HCT116 (cell line): ENCODE measurements around the gene ZNF226. TPM values are rescaled to one million over a fixed set of nuclear protein-coding genes. Genes with fewer than 3 reads are reported as not detected.

ENCODE experiments used
- ATAC-seq: fragments of 200-7000 bp; cut with Tn5 transposase; 2 replicates; pipeline ENCODE4 v1.9.1; 2020; ENCODE audit warnings: mild to moderate bottlenecking, moderate library complexity
- BruUV-seq: library from RNA; stranded (reverse); fragments of 400-500 nt; replicated peaks from 2 replicates; lab custom pipeline; 2021; lab: Mats Ljungman, UMichigan
- CTCF ChIA-PET: fragments of 300-600 bp; sonication (Branson Sonifier 250); formaldehyde crosslinking; loops from one replicate; lab custom pipeline; 2021; ENCODE audit warnings: antibody characterized with exemption; lab: Charles Lee
- POLR2A ChIA-PET: fragments of 300-600, 350-600 bp; sonication (Branson Sonifier 250); formaldehyde crosslinking; loops from one replicate; lab custom pipeline; 2021; ENCODE audit warnings: antibody characterized with exemption; lab: Charles Lee
- RAD21 ChIA-PET, 2 experiments: fragments of 300-600 bp; sonication (Branson Sonifier 250); formaldehyde crosslinking; loops; one replicate each; lab custom pipeline; 2023; ENCODE audit warnings: low total read pairs in 2 of 2; ENCODE audit not compliant: uncharacterized antibody in 2 of 2, unreplicated experiment in 2 of 2, low non-redundant PET in 1 of 2; lab: Charles Lee
- DNase-seq: peaks from one replicate; pipeline ENCODE4 v3.0.0-alpha.2; 2010; ENCODE audit warnings: low read depth, low spot score
- H2AFZ ChIP-seq: fragments of 200-600 bp; shearing (Covaris generic), sonication (generic); 2 replicates; pipeline ENCODE4 v1.6.1; 2017; ENCODE audit warnings: low read depth, mixed run types, mixed read lengths, antibody characterized with exemption, low read length; ENCODE audit not compliant: poor library complexity, severe bottlenecking
- H3K27ac ChIP-seq: 2 replicates; pipeline ENCODE4 v1.5.1; 2012; ENCODE audit warnings: low read depth, low read length
- H3K27me3 ChIP-seq: fragments of 200-600 bp; sonication (generic); 2 replicates; pipeline ENCODE4 v1.6.1; 2016; ENCODE audit warnings: mixed run types, low read length, mixed read lengths; ENCODE audit not compliant: insufficient read depth
- H3K36me3 ChIP-seq, 2 experiments: fragments of 200-500 bp in 1 of 2; fragments of 200-600 bp in 1 of 2; sonication (Bioruptor generic) in 1 of 2; sonication (generic) in 1 of 2; 2 replicates each; pipeline versions ENCODE4 v1.5.1 to v1.6.1; 2014 to 2016; ENCODE audit warnings: low read length in 2 of 2, inconsistent platforms in 1 of 2, mixed read lengths in 1 of 2, mixed run types in 1 of 2; ENCODE audit not compliant: insufficient read depth in 2 of 2, control insufficient read depth in 1 of 2
- H3K4me1 ChIP-seq, 2 experiments: fragments of 200-600 bp in 1 of 2; sonication (generic) in 1 of 2; 2 replicates each; pipeline versions ENCODE4 v1.5.1 to v1.6.1; 2012 to 2017; ENCODE audit warnings: low read length in 2 of 2, inconsistent platforms in 1 of 2, mild to moderate bottlenecking in 1 of 2, mixed read lengths in 1 of 2, mixed run types in 1 of 2, moderate library complexity in 1 of 2; ENCODE audit not compliant: insufficient read depth in 2 of 2, control insufficient read depth in 1 of 2
- H3K4me2 ChIP-seq: fragments of 200-600 bp; sonication (generic); 2 replicates; pipeline ENCODE4 v1.6.1; 2017; ENCODE audit warnings: mixed run types, low read length, mixed read lengths
- H3K4me3 ChIP-seq, 2 experiments: fragments of 200-600 bp in 1 of 2; sonication (generic) in 1 of 2; replicated peaks in 1 of 2; 2 replicates each; pipeline ENCODE4 v1.5.1; 2011 to 2016; ENCODE audit warnings: low read length in 2 of 2, control low read depth in 1 of 2, low read depth in 1 of 2, mild to moderate bottlenecking in 1 of 2, mixed read lengths in 1 of 2, mixed run types in 1 of 2
- H3K79me2 ChIP-seq: fragments of 200-600 bp; sonication (generic); 2 replicates; pipeline ENCODE4 v1.6.1; 2017; ENCODE audit warnings: mild to moderate bottlenecking, mixed run types, low read length, moderate library complexity, mixed read lengths; ENCODE audit not compliant: insufficient read depth
- H3K9ac ChIP-seq: fragments of 200-600 bp; sonication (generic); 2 replicates; pipeline ENCODE4 v1.6.1; 2016; ENCODE audit warnings: low read length, mixed read lengths
- H3K9me2 ChIP-seq: fragments of 200-600 bp; sonication (generic), shearing (Covaris generic); 2 replicates; pipeline ENCODE4 v1.6.1; 2017; ENCODE audit warnings: mixed run types, mild to moderate bottlenecking, moderate library complexity; ENCODE audit not compliant: insufficient read depth
- H3K9me3 ChIP-seq, 2 experiments: fragments of 200-500 bp in 1 of 2; fragments of 200-600 bp in 1 of 2; sonication (Bioruptor generic) in 1 of 2; sonication (generic) in 1 of 2; 2 replicates each; pipeline ENCODE4 v1.6.1; 2014 to 2017; ENCODE audit warnings: low read length in 2 of 2, mixed read lengths in 2 of 2, inconsistent platforms in 1 of 2, low read depth in 1 of 2, mild to moderate bottlenecking in 1 of 2, mixed run types in 1 of 2, moderate library complexity in 1 of 2; ENCODE audit not compliant: control insufficient read depth in 1 of 2, insufficient read depth in 1 of 2
- H4K20me1 ChIP-seq: fragments of 200-600 bp; sonication (generic), shearing (Covaris generic); 2 replicates; pipeline ENCODE4 v1.6.1; 2017; ENCODE audit warnings: mixed run types, mild to moderate bottlenecking, moderate library complexity; ENCODE audit not compliant: insufficient read depth
- ATF3 ChIP-seq: IDR thresholded peaks from 2 replicates; pipeline ENCODE4 v1.6.1; 2012
- CBX3 ChIP-seq: IDR thresholded peaks from 2 replicates; pipeline ENCODE4 v1.6.1; 2012; ENCODE audit warnings: low read depth
- FOSL1 ChIP-seq: IDR thresholded peaks from 2 replicates; pipeline ENCODE4 v1.6.1; 2012; ENCODE audit warnings: low read depth
- JUND ChIP-seq: IDR thresholded peaks from 2 replicates; pipeline ENCODE4 v1.6.1; 2012
- MAX ChIP-seq: IDR thresholded peaks from 2 replicates; pipeline ENCODE4 v1.6.1; 2012
- POLR2AphosphoS5 ChIP-seq: IDR thresholded peaks from 2 replicates; pipeline ENCODE4 v1.6.1; 2011; ENCODE audit warnings: mild to moderate bottlenecking, low read depth, low read length, moderate library complexity
- SRF ChIP-seq: IDR thresholded peaks from 2 replicates; pipeline ENCODE4 v1.6.1; 2012; ENCODE audit warnings: low read depth
- YY1 ChIP-seq: IDR thresholded peaks from 2 replicates; pipeline ENCODE4 v1.6.1; 2011; ENCODE audit warnings: low read length, low read depth, moderate library complexity, mild to moderate bottlenecking; ENCODE audit not compliant: insufficient replicate concordance; ENCODE audit errors: extremely low read depth
- ZBTB33 ChIP-seq: IDR thresholded peaks from 2 replicates; pipeline ENCODE4 v1.6.1; 2011; ENCODE audit warnings: mild to moderate bottlenecking, low read length, moderate library complexity; ENCODE audit not compliant: insufficient replicate concordance; ENCODE audit errors: extremely low read depth
- ZFX ChIP-seq: fragments of 450-650 bp; IDR thresholded peaks from 2 replicates; pipeline ENCODE4 v1.6.1; 2017
- intact Hi-C: fragments of 100-400 bp; cut with micrococcal nuclease; formaldehyde crosslinking; loops from 2 replicates; pipeline ENCODE4 v1.10.0; 2022
- total RNA-seq: library from RNA; stranded (reverse); gene quantifications from one replicate; pipeline ENCODE4 v1.2.1, GENCODE V29; 2021; ENCODE audit not compliant: unreplicated experiment
- TF ChIP-seq, protein P1 (sequence below): IDR thresholded peaks from 2 replicates; pipeline ENCODE4 v1.6.1; 2012; ENCODE audit warnings: low read depth
- TF ChIP-seq, protein P2 (sequence below), 3 experiments: fragments of 200-600 bp in 1 of 3; sonication (generic) in 1 of 3; IDR thresholded peaks in 2 of 3; conservative IDR thresholded peaks in 1 of 3; 2 replicates each; pipeline ENCODE4 v1.5.1; 2012 to 2017; ENCODE audit warnings: low read depth in 2 of 3, low read length in 2 of 3, antibody characterized with exemption in 1 of 3, borderline replicate concordance in 1 of 3, control low read depth in 1 of 3, mild to moderate bottlenecking in 1 of 3, mixed read lengths in 1 of 3, mixed run types in 1 of 3, moderate library complexity in 1 of 3; ENCODE audit not compliant: insufficient read depth in 1 of 3

The ZNF226 gene
- total RNA-seq, 1 experiment from 2014 or later = 17.4 TPM

- peaks cover 28% of the 10 kb centered on the region in 2 experiments; a peak in 2 of 4 replicates for H3K9me3 ChIP-seq
- H3K27me3 ChIP-seq = no peaks in the 10 kb centered on the region
- no peaks in the 10 kb centered on the region for H3K4me1 ChIP-seq
- H3K36me3 ChIP-seq = peaks cover 2 to 12% of the 10 kb centered on the region in 2 experiments; a peak in 2 of 4 replicates
- no peaks in the 10 kb centered on the region for H3K9me2 ChIP-seq
- ChIA-PET POLR2A (no interaction called here), RAD21 (no interaction called here), CTCF (interaction anchor here (0.6 kb wide), 1 partner anchor 56 kb away, joined by 3 read pairs; the partner anchor contains the start of gene ZNF227)
- BruUV-seq = no TSS peak
- intact Hi-C loops = no loop called here
- ATAC-seq = no peak
- H2AFZ ChIP-seq = no peak overlapping the region
- no peak overlapping the region for H3K27ac ChIP-seq
- no peak overlapping the region for H3K4me2 ChIP-seq
- no peaks in the 10 kb centered on the region for H4K20me1 ChIP-seq
- no peaks in the 10 kb centered on the region for H3K79me2 ChIP-seq
- no peak overlapping the region for H3K9ac ChIP-seq
- TF ChIP-seq FOSL1 = no peak
- no peak for TF ChIP-seq JUND
- no peak for TF ChIP-seq ATF3
- no peak for TF ChIP-seq SRF
- TF ChIP-seq MAX = no peak
- no peak for TF ChIP-seq ZBTB33
- TF ChIP-seq, protein P1, sequence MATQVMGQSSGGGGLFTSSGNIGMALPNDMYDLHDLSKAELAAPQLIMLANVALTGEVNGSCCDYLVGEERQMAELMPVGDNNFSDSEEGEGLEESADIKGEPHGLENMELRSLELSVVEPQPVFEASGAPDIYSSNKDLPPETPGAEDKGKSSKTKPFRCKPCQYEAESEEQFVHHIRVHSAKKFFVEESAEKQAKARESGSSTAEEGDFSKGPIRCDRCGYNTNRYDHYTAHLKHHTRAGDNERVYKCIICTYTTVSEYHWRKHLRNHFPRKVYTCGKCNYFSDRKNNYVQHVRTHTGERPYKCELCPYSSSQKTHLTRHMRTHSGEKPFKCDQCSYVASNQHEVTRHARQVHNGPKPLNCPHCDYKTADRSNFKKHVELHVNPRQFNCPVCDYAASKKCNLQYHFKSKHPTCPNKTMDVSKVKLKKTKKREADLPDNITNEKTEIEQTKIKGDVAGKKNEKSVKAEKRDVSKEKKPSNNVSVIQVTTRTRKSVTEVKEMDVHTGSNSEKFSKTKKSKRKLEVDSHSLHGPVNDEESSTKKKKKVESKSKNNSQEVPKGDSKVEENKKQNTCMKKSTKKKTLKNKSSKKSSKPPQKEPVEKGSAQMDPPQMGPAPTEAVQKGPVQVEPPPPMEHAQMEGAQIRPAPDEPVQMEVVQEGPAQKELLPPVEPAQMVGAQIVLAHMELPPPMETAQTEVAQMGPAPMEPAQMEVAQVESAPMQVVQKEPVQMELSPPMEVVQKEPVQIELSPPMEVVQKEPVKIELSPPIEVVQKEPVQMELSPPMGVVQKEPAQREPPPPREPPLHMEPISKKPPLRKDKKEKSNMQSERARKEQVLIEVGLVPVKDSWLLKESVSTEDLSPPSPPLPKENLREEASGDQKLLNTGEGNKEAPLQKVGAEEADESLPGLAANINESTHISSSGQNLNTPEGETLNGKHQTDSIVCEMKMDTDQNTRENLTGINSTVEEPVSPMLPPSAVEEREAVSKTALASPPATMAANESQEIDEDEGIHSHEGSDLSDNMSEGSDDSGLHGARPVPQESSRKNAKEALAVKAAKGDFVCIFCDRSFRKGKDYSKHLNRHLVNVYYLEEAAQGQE = no peak
- TF ChIP-seq YY1 = no peak
- TF ChIP-seq, protein P2, sequence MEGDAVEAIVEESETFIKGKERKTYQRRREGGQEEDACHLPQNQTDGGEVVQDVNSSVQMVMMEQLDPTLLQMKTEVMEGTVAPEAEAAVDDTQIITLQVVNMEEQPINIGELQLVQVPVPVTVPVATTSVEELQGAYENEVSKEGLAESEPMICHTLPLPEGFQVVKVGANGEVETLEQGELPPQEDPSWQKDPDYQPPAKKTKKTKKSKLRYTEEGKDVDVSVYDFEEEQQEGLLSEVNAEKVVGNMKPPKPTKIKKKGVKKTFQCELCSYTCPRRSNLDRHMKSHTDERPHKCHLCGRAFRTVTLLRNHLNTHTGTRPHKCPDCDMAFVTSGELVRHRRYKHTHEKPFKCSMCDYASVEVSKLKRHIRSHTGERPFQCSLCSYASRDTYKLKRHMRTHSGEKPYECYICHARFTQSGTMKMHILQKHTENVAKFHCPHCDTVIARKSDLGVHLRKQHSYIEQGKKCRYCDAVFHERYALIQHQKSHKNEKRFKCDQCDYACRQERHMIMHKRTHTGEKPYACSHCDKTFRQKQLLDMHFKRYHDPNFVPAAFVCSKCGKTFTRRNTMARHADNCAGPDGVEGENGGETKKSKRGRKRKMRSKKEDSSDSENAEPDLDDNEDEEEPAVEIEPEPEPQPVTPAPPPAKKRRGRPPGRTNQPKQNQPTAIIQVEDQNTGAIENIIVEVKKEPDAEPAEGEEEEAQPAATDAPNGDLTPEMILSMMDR (IDR thresholded peaks at IDR 0.05 in 2 of 3, conservative IDR thresholded peaks at IDR 0.05 in 1 of 3; ENCODE audit: borderline replicate concordance in 1 of 3, insufficient read depth in 1 of 3, low read depth in 2 of 3, low read length in 2 of 3) = no peak
- no peak for TF ChIP-seq ZFX
- TF ChIP-seq POLR2AphosphoS5 = no peak
- no peak for TF ChIP-seq CBX3
- no peak for DNase-seq
- no peak overlapping the region for H3K4me3 ChIP-seq
Measured at GRCh38 chr19:44156475-44156874, 8.4 kb upstream of the ZNF226 start.
